HG02938 (cell line): ENCODE measurements around the gene PUS7.
"Not testable (repeated sequence)": the region's sequence is repeated elsewhere in the genome, so short reads cannot be mapped to it uniquely, and the experiment has no call there.

ENCODE experiments used
- ATAC-seq: cut with Tn5 transposase; IDR thresholded peaks from one replicate; pipeline ENCODE4 v1.9.1; 2021; ENCODE audit warnings: mild to moderate bottlenecking, moderate library complexity; ENCODE audit not compliant: unreplicated experiment

The PUS7 gene

DNA sequence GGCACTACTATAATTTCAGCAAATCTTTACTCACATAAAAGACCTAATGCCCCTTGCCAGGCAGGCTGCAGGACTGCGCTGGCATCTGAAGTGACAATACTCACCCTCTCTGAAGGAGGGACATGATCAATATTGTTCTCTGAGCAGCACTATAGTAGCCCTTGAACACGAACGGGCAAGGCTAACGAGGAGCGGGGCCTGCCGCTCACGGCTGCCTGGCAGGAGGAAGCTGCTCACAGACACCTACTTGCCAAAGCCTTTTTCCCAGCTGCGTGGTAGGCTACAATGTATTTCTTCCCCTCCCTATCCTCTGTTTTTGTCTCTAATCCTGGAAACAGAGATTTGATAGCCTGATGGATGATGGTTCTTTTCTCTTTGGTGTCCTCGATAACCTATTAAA, 19.9 kb downstream of the PUS7 start:
- ATAC-seq, result no peak

DNA sequence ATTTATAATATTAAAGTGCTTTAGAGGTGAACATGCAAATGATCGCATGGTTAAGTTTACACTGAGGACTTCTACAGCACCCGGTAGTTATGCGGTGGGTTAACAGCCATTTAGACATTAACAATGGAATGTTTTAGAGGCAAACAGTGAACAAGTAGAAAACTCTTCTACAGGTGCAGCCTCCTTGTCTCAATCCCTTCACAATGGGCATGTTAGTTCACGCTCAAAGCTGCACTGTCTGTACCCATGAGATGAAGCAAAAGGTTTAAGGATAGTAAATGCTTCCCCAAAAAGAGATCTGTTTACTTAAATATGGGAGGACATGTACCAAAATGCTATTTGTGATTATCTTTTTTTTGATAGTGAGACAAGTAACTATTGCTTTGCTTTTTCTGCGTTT, 25.1 kb downstream of the PUS7 start:
- no peak for ATAC-seq

DNA sequence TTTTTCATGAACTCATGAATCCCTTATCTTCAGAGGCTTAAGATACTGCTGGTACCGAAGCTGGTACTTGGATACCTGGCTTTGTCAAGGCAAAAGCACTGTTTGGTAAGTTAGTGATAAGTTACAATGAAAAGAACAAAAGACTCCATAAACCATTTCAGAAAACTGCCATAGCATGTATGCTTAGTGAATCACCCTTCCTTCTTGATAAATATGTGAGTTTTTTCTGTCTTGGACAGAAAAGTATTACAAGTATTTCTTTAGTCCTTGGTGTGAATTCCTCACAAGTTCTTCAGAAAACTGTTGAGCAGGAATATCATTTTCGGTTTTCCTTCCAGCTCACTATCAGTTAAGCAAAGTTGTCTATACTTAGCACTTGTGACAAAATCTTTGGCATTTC, 25.6 kb downstream of the PUS7 start:
- ATAC-seq, result no peak

DNA sequence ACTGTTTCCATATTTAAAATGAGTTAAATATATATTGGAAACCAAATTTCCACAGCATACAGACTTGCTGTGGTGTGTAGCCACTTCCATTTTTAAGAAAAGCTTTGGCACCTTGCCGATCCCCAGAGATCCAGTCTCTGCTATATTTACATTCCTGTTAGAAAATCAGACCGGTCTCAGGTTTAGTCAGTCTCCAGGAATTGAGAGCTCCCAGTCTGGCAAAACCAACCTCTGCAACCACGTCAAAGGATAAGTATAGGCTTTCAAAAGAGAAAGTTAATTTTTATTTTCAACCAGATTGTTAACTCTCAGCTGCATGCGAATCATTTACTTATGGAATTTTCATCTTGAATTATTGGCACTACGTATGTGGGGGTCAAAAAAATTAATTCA, 28.2 kb downstream of the PUS7 start:
- ATAC-seq, result no peak

DNA sequence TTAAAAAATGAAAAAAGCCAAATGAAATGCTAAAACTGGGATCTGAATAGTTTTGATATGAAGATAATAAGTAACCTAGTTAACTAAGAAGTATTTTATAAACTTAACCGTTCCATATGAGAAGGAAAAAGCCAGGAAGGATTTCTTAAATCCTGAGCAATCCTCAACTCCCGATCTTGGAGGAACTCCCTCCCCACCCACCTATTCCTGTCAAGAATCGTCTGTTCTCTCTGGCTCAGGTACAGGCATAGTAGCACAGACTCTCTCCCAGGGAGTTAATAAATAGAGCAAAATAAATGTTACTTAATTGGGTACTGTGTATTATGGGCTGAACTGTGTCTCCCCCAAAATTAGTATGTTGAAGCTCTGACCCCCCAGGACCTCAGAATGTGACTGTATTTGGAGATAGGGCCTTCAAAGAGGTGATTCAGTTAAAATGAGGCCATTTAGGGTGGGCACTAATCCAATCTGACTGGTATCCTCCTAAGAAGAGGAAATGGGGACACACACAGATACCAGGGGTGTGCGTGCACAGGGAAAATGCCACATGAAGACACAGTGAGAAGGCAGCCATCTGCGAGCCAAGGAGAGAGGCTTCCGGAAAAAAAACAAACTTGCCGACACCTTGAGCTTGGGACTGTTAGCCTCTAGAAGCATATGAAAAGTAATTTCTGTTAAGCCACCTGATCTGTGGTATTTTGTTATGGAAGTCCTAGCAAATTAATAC, 28.7 kb downstream of the PUS7 start:
- no peak for ATAC-seq

DNA sequence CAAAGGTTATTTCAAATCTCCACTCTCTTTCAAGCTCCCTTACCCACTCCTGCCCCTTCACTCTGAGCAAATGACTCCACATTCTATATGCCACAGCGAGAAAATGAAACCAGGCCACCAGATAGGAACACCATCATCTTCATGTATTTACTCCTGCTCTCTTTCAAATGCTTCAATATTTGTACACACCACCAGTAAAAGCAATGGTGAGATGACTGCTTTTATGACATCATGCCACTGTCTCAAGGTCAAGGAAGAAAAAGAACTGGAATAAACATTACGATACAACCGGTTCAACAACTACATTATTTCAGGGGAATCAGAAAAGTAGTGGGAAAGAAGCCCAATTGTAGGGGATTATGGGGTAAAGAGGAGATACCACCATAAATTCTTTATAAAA, 32.7 kb downstream of the PUS7 start:
- ATAC-seq, result no peak

DNA sequence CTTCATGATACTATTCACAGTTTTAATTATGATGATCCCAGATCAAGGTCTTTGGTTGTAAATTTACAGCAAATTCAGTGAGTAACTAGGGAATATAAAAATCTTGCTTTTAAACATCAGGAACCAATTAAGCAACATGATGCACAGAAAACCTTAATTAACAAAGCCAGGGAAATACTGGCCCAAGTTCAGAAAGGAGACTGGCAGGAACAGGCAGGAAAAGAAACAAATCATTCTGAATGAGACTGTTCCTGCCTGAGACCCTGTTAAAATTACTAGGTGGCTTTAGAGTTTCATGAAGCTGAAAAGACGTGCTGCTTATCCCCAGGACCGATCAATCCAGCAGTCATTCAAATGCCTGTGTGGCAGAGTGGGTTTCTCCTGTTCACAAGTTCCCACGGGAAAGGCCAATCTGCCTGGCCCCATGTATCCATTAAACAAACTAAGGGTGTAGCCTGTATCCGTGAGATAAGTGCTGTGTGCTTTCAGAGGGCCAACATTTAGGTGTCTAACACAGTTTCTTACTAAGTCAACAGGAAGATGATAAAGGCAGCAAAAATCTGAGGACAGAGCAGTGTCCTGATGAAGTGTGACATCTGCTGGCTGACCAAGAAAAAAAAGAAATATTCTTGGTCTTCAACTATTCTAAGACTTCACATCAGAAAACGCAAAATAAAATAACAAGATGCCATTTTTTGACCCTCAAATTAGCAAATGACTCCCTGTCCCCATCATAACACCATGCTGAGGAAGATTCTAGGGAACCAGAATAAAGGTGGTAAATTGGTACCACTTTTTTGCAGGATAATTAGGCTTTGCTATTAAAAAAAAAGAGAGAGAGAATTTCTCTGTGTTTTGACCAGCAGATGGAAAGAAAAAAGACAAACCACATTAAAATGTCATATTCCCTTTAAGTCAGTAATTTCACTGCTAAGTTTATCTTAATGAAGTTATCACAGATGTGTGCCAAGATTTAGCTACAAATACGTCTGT, 34.2 kb downstream of the PUS7 start:
- no peak for ATAC-seq

DNA sequence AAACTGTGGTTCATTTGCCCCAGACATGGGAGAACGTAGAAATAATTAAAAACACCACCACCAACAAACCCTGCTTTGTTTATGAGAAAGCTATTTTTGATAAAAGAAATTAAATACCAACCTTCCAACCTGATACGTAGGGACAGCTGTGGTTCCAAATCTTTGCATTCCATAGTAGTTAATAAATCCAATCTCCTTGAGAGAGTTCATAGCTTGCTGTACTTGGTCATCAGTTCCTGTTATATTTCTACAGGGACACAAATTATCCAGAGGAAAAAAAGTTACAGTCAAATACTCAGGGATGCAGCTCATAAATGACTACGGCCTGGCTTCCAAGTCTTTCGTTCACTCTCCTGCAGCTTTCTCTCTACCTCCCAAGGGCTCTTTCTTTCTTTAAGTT, 41.1 kb downstream of the PUS7 start:
- ATAC-seq, result no peak

DNA sequence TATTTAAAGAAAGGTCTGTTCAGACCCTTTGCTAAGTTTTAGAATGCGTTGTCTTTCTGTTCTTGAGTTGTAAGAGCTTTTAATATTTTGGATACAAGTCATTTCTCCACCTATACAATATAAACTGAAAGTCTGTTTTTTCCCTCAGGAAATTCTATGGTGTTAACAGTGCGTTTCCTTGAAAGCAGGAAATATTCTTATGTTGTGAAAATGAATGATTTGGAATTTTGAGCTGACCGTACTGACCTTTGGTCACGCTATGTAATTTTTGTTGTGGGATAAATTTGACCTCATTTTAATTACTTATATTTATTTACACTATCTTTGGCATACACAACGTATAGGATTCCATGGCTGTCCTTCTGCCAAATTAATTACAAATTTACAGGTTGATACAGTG, 43.5 kb downstream of the PUS7 start:
- ATAC-seq, result no peak

DNA sequence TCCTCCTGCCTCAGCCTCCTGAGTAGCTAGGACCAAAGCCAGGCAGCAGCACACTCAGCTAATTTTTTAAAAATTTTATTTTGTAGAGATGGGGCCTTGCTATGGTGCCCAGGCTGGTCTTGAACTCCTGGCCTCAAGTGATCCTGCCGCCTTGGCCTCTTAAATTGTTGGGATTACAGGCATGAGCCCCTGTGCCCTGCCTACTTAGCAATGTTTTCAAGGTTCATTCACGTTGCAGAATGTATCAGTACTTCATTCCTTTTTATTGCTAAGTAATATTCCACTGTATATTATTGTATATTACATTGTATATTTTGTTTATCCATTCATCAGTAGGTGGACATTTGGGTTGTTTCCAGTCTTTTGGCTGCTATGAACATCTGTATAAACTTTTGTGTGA, 44.2 kb downstream of the PUS7 start:
- ATAC-seq, result no peak

DNA sequence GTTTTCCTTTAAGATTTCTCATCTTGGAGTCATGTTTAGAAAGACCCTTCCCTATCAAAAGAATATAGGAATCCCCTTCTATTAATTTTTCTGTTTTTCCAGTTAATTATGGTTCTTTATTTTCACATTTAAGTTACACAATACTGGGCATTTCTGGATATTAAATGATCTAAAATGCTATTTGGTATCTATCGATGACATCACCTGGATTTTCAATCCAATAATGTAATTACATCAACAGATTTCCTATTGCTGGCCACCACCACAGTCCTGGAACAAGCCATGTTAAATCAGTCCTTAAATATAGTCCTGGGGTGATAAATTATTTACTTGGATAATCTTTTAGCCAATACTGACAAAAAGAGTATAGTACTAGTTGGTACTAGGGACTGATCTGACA, 48.0 kb downstream of the PUS7 start:
- ATAC-seq, result no peak

DNA sequence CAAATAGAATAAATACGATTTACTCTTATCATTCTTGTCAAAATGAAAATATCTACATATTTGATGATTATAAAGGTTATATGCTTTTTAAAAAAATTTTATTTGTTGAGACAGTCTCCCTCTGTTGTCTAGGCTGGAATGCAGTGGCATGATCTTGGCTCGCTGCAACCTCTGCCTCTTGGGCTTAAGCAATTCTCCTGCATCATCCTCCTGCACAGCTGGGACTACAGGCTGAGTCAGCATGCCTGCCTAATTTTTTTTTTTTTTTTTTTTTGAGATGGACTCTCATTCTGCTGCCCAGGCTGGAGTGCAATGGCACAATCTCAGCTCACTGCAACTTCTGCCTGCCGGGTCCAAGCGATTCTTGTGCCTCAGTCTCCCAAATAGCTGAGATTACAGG, 48.9 kb downstream of the PUS7 start:
- no peak for ATAC-seq

DNA sequence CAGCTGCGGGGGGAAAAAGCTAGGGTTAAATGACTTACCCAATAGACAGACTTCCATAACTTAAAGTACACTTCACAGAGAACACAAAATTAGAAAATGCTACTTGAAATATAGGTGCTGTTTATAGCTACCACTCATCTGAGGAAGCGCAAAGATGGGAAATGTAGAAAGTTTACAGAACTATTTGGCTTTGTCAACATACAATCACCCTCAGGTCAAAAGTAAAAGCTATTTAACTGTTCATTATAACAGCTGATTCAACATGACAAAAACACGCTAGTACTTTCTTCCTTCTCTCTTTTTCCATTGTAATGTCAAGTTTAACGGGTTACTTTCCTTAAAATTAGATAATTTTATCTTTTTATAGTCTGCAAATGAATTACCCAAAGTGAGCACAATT, 51.2 kb downstream of the PUS7 start:
- no peak for ATAC-seq

DNA sequence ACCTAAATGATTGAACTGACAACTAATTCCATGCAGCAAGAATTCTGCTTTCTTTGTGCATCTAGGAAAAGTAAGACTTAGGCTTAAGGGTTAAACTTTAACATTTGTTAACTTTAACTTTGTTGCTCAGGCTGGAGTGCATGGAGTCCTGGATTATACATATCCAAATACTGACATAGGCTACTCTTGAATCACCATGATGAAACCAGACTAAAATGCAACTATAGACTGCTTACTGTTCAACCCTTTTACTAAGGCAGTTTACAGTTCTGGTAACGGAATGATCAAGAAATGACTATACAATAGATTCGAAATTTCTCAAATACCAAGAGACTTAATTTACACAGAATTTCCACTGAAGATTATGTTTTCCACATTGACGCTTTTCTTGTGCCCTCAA, 52.0 kb downstream of the PUS7 start:
- ATAC-seq, result no peak

DNA sequence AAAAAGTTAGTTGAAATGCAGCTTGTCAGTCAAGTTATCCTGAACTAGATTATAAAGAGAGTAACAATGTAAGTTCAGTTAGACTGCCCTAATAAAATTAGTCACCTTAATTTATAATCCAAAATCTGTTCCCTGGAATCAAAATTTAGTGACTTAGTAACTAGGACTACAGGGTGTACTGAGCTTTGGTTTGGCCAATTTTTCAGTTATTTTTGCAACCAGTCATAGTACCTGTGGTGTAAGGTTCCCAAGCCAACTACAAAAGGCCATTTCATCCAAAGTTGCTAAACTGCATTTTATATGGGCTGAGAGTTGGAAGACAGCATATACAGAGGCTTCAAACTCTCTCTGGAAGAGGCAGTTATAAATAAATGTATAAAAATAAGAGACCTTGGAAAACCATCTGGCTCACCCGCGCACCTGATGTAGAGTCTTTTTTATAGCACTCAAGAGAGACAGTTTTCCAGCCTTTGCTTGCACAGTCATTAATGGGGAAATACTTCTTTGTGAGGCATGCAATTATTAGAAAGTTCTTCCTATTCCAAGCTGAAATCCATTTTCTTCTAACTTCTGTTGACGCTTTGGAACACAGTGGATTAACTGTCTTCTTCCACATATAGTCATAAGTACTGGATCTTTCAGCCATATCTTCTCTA, 59.2 kb downstream of the PUS7 start:
- no peak for ATAC-seq

DNA sequence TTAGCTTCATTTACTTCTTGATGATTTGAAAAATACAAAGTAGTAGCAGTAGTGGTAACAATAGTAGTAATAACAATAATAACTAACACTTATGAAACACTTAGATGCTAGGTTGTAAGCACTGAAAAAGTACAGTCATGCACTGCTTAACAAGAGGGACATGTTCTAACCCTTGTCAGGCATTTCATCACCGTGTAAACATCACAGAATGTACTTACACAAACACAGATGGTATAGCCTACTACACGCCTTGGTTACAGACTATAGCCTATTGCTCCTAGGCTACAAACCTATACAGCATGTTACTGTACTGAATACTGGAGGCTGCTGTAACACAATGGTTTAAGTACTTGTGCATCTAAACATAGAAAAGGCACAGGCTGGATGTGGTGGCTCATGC, 60.6 kb downstream of the PUS7 start:
- no peak for ATAC-seq

DNA sequence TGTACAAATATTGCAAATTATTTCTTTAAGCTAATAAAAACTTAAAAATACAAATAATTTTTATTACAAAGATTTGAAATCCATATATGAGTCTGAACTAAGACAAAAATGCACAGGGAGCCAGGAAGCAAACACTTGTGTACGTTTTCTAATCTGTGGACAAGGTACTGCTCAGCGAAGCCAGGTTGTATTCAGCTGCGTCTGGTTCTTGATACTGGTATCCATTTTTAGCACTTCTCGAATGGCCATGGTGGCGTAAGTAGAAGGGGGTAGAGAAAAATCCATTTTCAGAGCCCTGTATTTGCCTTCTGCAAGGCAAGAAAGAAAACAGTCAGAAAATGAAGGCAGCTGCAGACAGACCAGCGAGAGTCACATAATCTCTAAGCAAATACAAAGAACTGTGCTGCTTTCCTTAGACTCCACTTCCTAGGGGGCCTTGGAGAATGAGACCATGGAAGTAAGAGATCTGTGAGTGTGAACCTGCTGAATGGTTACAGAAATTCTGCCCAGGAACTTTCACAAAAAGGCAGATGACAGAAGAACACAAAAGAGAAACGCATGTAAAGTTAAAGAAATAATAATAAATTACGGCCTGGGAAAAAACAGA, 64.3 kb downstream of the PUS7 start:
- ATAC-seq, result no peak

DNA sequence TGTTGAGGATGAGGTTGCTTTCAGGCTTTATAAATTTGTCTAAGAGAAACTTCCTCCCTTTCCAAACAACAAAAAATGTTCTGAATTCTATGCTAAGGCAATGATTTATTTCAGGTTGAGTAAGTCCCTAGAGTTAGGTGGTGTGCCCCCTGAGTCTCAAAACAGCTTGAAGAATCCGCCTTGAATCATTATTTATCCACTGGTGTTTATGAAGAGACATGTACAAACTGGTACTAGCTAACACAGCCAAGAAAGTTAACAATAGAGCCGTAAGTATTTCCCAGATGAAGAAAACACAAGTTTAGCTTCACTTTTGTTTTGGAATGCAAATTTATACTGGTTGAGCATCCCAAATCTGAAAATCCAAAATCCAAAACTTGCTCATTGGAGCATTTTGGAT, 67.2 kb downstream of the PUS7 start:
- no peak for ATAC-seq

DNA sequence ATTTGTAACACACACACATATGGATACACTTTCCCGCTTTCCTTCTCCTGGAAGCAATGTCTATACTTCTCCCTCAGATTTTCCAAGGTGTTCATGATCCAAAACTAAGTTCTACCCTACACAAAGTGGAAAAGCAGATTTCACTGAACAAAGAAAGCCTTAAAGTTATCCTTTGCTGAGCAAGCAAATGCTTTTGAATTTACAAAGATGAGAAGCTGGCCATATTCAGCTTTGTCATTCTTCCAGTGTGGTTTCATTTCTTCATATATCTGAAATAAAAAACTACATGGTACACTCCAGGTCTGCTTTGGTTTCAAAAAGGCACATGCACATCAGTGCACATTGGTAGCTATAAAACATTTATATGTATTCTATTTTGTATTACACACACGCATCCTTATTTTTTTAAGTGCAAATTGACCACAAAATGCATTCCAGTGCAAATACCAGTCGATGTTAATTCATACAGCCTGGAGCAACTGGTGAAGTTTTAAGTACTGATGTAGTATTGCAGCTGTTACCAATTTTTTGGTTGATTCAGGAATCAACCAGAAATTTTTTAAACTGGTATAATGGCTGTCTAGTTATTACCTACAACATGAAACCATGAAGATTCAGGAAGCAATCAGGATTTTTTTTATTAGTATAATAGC, 67.8 kb downstream of the PUS7 start:
- ATAC-seq, result no peak

DNA sequence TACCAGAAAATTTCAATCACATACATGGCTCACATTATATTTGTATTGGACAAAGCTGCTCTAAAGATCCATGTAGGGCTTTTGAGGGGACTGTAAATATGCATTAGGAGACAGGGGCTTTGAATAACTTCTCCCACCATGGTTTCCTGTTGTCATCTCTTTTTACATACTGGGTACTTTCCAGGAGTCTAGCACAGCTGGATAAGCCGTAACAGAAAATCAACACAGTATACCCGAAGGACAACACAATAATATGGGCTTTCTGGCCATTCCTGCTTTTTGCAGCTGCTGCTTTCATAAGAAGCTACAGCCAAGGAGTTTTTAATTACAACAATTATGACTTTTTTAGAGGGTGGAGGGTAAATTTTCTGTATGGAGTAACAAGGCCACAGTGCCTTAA, 70.0 kb downstream of the PUS7 start:
- no peak for ATAC-seq

DNA sequence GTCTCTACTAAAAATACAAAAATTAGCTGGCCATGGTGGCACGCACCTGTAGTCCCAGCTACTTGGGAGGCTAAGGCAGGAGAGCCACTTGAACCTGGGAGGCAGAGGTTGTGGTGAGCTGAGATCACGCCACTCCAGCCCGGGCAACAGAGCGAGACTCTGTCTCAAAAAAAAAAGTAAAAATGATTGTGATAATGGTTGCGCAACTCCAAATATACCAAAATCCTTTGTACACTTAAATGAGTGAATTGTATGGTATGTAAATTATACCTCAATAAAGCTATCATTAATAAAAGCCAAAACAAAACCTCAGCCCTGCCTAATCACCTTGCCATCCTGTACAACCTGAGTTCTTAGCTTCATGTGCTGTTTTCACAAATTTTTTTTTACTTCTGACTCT, 71.2 kb downstream of the PUS7 start:
- not testable (repeated sequence) for ATAC-seq
